ENCODE measurements around the gene GNAS. TPM values are rescaled to one million over a fixed set of nuclear protein-coding genes. Genes with fewer than 3 reads are reported as not detected.
"Not testable (repeated sequence)": the region's sequence is repeated elsewhere in the genome, so short reads cannot be mapped to it uniquely, and the experiment has no call there.

Gene GNAS
- total RNA-seq, 1 donor from 2014 or later = 784 TPM

- ATAC-seq (ENCODE audit: low read depth) (no peak), DNase-seq (no peak)
- CTCF ChIA-PET = no interaction called here
- H3K4me3 Mint-ChIP-seq = no peak overlapping the region
- no peak for TF ChIP-seq CTCF (IDR thresholded peaks at IDR 0.05)
- H3K27ac Mint-ChIP-seq = no peak overlapping the region
- no peaks in the 10 kb centered on the region for H3K9me3 Mint-ChIP-seq
- intact Hi-C loops (cut with micrococcal nuclease) = no loop called here
- POLR2A ChIA-PET = interaction anchor here (0.6 kb wide), 1 partner anchor 29 kb away, joined by 3 read pairs; no protein-coding TSS in a partner anchor
- no peaks in the 10 kb centered on the region for H3K27me3 Mint-ChIP-seq
- H3K36me3 Mint-ChIP-seq (ENCODE audit: low read depth) = no peaks in the 10 kb centered on the region
- H3K4me1 Mint-ChIP-seq = peaks cover 24% of the 10 kb centered on the region
Measured at GRCh38 chr20:58941471-58941870, 89.0 kb downstream of the GNAS start.

- H3K36me3 Mint-ChIP-seq (ENCODE audit: low read depth) = no peaks in the 10 kb centered on the region
- DNase-seq = no peak
- CTCF ChIA-PET = no interaction called here
- H3K27me3 Mint-ChIP-seq = no peaks in the 10 kb centered on the region
- ATAC-seq (ENCODE audit: low read depth) = no peak
- no peak for TF ChIP-seq CTCF (IDR thresholded peaks at IDR 0.05)
- H3K9me3 Mint-ChIP-seq = no peaks in the 10 kb centered on the region
- POLR2A ChIA-PET = interaction anchor here (0.7 kb wide), 1 partner anchor 54 kb away, joined by 4 read pairs; no protein-coding TSS in a partner anchor
- no peak overlapping the region for H3K4me3 Mint-ChIP-seq
- intact Hi-C loops (cut with micrococcal nuclease) = no loop called here
- H3K4me1 Mint-ChIP-seq = peaks cover 23% of the 10 kb centered on the region
- H3K27ac Mint-ChIP-seq = no peak overlapping the region
Measured at GRCh38 chr20:58942549-58942948, 90.0 kb downstream of the GNAS start.

- intact Hi-C loops (cut with micrococcal nuclease) = no loop called here
- Mint-ChIP-seq H3K4me3 (no peak overlapping the region), H3K36me3 (ENCODE audit: low read depth) (no peaks in the 10 kb centered on the region), H3K4me1 (peaks cover 10% of the 10 kb centered on the region), H3K9me3 (no peaks in the 10 kb centered on the region), H3K27me3 (peaks cover 2% of the 10 kb centered on the region), H3K27ac (no peak overlapping the region)
- TF ChIP-seq CTCF (IDR thresholded peaks at IDR 0.05) = no peak
- ATAC-seq (ENCODE audit: low read depth) (no peak), DNase-seq (no peak)
- ChIA-PET POLR2A (no interaction called here), CTCF (no interaction called here)
Measured at GRCh38 chr20:58944610-58945009, 92.1 kb downstream of the GNAS start.

- POLR2A ChIA-PET = no interaction called here
- DNase-seq (no peak), ATAC-seq (ENCODE audit: low read depth) (no peak)
- no peak for TF ChIP-seq CTCF (IDR thresholded peaks at IDR 0.05)
- H3K4me1 Mint-ChIP-seq = peaks cover 10% of the 10 kb centered on the region
- intact Hi-C loops (cut with micrococcal nuclease) = loop anchor here (2.0 kb wide), 1 partner anchor 17 kb away; no protein-coding TSS in a partner anchor
- H3K27me3 Mint-ChIP-seq = peaks cover 2% of the 10 kb centered on the region
- no peaks in the 10 kb centered on the region for H3K36me3 Mint-ChIP-seq (ENCODE audit: low read depth)
- H3K4me3 Mint-ChIP-seq = no peak overlapping the region
- H3K27ac Mint-ChIP-seq = no peak overlapping the region
- CTCF ChIA-PET = no interaction called here
- no peaks in the 10 kb centered on the region for H3K9me3 Mint-ChIP-seq
Measured at GRCh38 chr20:58945965-58946631, 93.6 kb downstream of the GNAS start.

- CTCF ChIA-PET; H3K4me1 Mint-ChIP-seq; H3K9me3 Mint-ChIP-seq; H3K27ac Mint-ChIP-seq; H3K4me3 Mint-ChIP-seq; H3K36me3 Mint-ChIP-seq (ENCODE audit: low read depth); H3K27me3 Mint-ChIP-seq; DNase-seq; ATAC-seq (ENCODE audit: low read depth); POLR2A ChIA-PET: not testable (repeated sequence)
- intact Hi-C loops (cut with micrococcal nuclease) = loop anchor here (2.0 kb wide), 1 partner anchor 15 kb away; no protein-coding TSS in a partner anchor
Measured at GRCh38 chr20:58947797-58948388, 95.4 kb downstream of the GNAS start.

All from activated B cell treated with CpG ODN at 0.5 μM for 24 hours (primary cell).